ENCODE measurements around the gene TCF7.
"Not testable (repeated sequence)": the region's sequence is repeated elsewhere in the genome, so short reads cannot be mapped to it uniquely, and the experiment has no call there.

TCF7 gene

GRCh38 chr5:134148316-134148715, 33.8 kb downstream of the TCF7 start:
- no peak overlapping the region for H3K27ac ChIP-seq (ENCODE audit: low read depth, low read length)
- no peaks in the 10 kb centered on the region for H3K4me1 ChIP-seq (ENCODE audit: control insufficient read depth, insufficient read depth, low read length)
- H3K4me3 ChIP-seq (ENCODE audit: low read depth, low read length), result no peak overlapping the region
- peaks cover 89% of the 10 kb centered on the region for H3K36me3 ChIP-seq (ENCODE audit: control insufficient read depth, insufficient read depth, low read length)
- H3K27me3 ChIP-seq (ENCODE audit: control insufficient read depth, insufficient read depth, low read length), result no peaks in the 10 kb centered on the region
- H3K9me3 ChIP-seq (ENCODE audit: control insufficient read depth, insufficient read depth, low read depth, low read length), result no peaks in the 10 kb centered on the region
- no peak overlapping the region for H3K9ac ChIP-seq (ENCODE audit: low read length)

- H3K4me1 ChIP-seq (ENCODE audit: control insufficient read depth, insufficient read depth, low read length), result no peaks in the 10 kb centered on the region
- no peaks in the 10 kb centered on the region for H3K27me3 ChIP-seq (ENCODE audit: control insufficient read depth, insufficient read depth, low read length)
- peaks cover 89% of the 10 kb centered on the region for H3K36me3 ChIP-seq (ENCODE audit: control insufficient read depth, insufficient read depth, low read length)
- no peak overlapping the region for H3K9ac ChIP-seq (ENCODE audit: low read length)
- H3K9me3 ChIP-seq (ENCODE audit: control insufficient read depth, insufficient read depth, low read depth, low read length), result no peaks in the 10 kb centered on the region
- no peak overlapping the region for H3K4me3 ChIP-seq (ENCODE audit: low read depth, low read length)
- no peak overlapping the region for H3K27ac ChIP-seq (ENCODE audit: low read depth, low read length)
These were observed 34.6 kb downstream of the TCF7 start for GRCh38 chr5:134148986-134149539.

- Histone ChIP-seq H3K9ac (ENCODE audit: low read length) (no peak overlapping the region), H3K36me3 (ENCODE audit: control insufficient read depth, insufficient read depth, low read length) (peaks cover 88% of the 10 kb centered on the region), H3K9me3 (ENCODE audit: control insufficient read depth, insufficient read depth, low read depth, low read length) (no peaks in the 10 kb centered on the region), H3K27me3 (ENCODE audit: control insufficient read depth, insufficient read depth, low read length) (no peaks in the 10 kb centered on the region), H3K4me3 (ENCODE audit: low read depth, low read length) (no peak overlapping the region), H3K27ac (ENCODE audit: low read depth, low read length) (no peak overlapping the region), H3K4me1 (ENCODE audit: control insufficient read depth, insufficient read depth, low read length) (no peaks in the 10 kb centered on the region)
These were observed 35.3 kb downstream of the TCF7 start for GRCh38 chr5:134149571-134150303.

DNA sequence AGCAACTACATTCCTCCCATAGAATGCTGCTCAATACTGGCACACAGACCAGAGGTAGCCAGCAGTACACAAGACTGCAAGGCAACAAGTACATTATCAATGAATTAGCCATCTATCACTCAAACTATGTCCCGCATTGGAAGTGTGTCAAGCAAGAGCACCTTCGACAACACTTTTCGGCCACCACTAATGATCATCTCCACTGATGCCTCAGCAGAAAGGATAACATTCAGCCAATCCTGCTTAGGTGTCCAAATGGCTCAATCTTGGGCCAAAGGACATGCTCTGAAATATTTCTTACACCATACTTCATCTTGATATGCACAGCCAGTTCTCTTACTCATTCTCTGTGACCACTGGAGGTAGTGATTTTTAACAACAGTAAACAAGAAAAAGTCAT, 37.2 kb downstream of the TCF7 start:
- no peak overlapping the region for H3K4me3 ChIP-seq (ENCODE audit: low read depth, low read length)
- H3K4me1 ChIP-seq (ENCODE audit: control insufficient read depth, insufficient read depth, low read length), result no peaks in the 10 kb centered on the region
- no peak overlapping the region for H3K27ac ChIP-seq (ENCODE audit: low read depth, low read length)
- H3K9me3 ChIP-seq (ENCODE audit: control insufficient read depth, insufficient read depth, low read depth, low read length), result no peaks in the 10 kb centered on the region
- H3K36me3 ChIP-seq (ENCODE audit: control insufficient read depth, insufficient read depth, low read length), result peaks cover 89% of the 10 kb centered on the region
- no peaks in the 10 kb centered on the region for H3K27me3 ChIP-seq (ENCODE audit: control insufficient read depth, insufficient read depth, low read length)
- H3K9ac ChIP-seq (ENCODE audit: low read length), result no peak overlapping the region

DNA sequence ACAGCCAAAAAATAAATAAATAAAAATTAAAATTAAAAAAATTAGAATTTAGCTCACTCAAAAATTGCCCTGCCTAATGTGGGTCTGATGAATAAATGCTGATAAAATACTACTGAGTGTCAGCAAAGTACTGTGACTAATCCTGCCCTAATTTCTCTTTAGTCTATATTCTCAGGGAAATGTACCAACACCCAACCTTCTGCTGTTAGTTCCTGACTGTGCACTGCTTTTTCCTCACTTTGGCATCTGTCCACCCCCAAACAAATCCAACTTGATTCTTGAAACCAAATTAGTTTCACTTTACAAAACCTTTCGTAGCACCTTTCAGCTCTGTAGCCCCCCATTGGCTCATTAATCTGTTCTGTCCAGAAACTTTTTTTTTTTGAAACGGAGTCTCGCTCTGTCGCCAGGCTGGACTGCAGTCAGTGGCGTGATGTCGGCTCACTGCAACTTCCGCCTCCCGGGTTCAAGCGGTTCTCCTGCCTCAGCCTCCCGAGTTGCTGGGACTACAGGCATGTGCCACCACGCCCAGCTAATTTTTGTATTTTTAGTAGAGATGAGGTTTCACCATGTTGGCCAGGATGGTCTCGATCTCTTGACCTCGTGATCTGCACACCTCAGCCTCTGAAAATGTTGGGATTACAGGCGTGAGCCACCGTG, 37.8 kb downstream of the TCF7 start:
- not testable (repeated sequence) for H3K27me3 ChIP-seq (ENCODE audit: control insufficient read depth, insufficient read depth, low read length); H3K4me3 ChIP-seq (ENCODE audit: low read depth, low read length); H3K27ac ChIP-seq (ENCODE audit: low read depth, low read length); H3K4me1 ChIP-seq (ENCODE audit: control insufficient read depth, insufficient read depth, low read length); H3K9me3 ChIP-seq (ENCODE audit: control insufficient read depth, insufficient read depth, low read depth, low read length); H3K9ac ChIP-seq (ENCODE audit: low read length)
- H3K36me3 ChIP-seq (ENCODE audit: control insufficient read depth, insufficient read depth, low read length), result peaks cover 87% of the 10 kb centered on the region

- H3K4me1 ChIP-seq (ENCODE audit: control insufficient read depth, insufficient read depth, low read length), result no peaks in the 10 kb centered on the region
- no peaks in the 10 kb centered on the region for H3K9me3 ChIP-seq (ENCODE audit: control insufficient read depth, insufficient read depth, low read depth, low read length)
- H3K36me3 ChIP-seq (ENCODE audit: control insufficient read depth, insufficient read depth, low read length), result peaks cover 93% of the 10 kb centered on the region
- no peak overlapping the region for H3K27ac ChIP-seq (ENCODE audit: low read depth, low read length)
- no peaks in the 10 kb centered on the region for H3K27me3 ChIP-seq (ENCODE audit: control insufficient read depth, insufficient read depth, low read length)
- H3K9ac ChIP-seq (ENCODE audit: low read length), result no peak overlapping the region
- no peak overlapping the region for H3K4me3 ChIP-seq (ENCODE audit: low read depth, low read length)
These were observed 38.8 kb downstream of the TCF7 start for GRCh38 chr5:134153241-134153640.

GRCh38 chr5:134153657-134154056, 39.2 kb downstream of the TCF7 start:
- H3K4me1 ChIP-seq (ENCODE audit: control insufficient read depth, insufficient read depth, low read length), result no peaks in the 10 kb centered on the region
- no peaks in the 10 kb centered on the region for H3K9me3 ChIP-seq (ENCODE audit: control insufficient read depth, insufficient read depth, low read depth, low read length)
- H3K9ac ChIP-seq (ENCODE audit: low read length), result no peak overlapping the region
- no peak overlapping the region for H3K27ac ChIP-seq (ENCODE audit: low read depth, low read length)
- no peaks in the 10 kb centered on the region for H3K27me3 ChIP-seq (ENCODE audit: control insufficient read depth, insufficient read depth, low read length)
- H3K4me3 ChIP-seq (ENCODE audit: low read depth, low read length), result no peak overlapping the region
- peaks cover 95% of the 10 kb centered on the region for H3K36me3 ChIP-seq (ENCODE audit: control insufficient read depth, insufficient read depth, low read length)

GRCh38 chr5:134161513-134162395, 47.3 kb downstream of the TCF7 start:
- Histone ChIP-seq H3K36me3 (ENCODE audit: control insufficient read depth, insufficient read depth, low read length) (peaks cover 89% of the 10 kb centered on the region), H3K27ac (ENCODE audit: low read depth, low read length) (no peak overlapping the region), H3K27me3 (ENCODE audit: control insufficient read depth, insufficient read depth, low read length) (no peaks in the 10 kb centered on the region)

GRCh38 chr5:134162592-134162991, 48.1 kb downstream of the TCF7 start:
- Histone ChIP-seq H3K9ac (ENCODE audit: low read length) (no peak overlapping the region), H3K36me3 (ENCODE audit: control insufficient read depth, insufficient read depth, low read length) (peaks cover 89% of the 10 kb centered on the region)

More at GRCh38 chr5:134161513-134162395, 47.3 kb downstream of the TCF7 start:
- Histone ChIP-seq H3K4me1 (ENCODE audit: control insufficient read depth, insufficient read depth, low read length) (no peaks in the 10 kb centered on the region), H3K9me3 (ENCODE audit: control insufficient read depth, insufficient read depth, low read depth, low read length) (no peaks in the 10 kb centered on the region; the same call in 1 of the 2 replicates), H3K4me3 (ENCODE audit: low read depth, low read length) (no peak overlapping the region), H3K9ac (ENCODE audit: low read length) (no peak overlapping the region)

DNA sequence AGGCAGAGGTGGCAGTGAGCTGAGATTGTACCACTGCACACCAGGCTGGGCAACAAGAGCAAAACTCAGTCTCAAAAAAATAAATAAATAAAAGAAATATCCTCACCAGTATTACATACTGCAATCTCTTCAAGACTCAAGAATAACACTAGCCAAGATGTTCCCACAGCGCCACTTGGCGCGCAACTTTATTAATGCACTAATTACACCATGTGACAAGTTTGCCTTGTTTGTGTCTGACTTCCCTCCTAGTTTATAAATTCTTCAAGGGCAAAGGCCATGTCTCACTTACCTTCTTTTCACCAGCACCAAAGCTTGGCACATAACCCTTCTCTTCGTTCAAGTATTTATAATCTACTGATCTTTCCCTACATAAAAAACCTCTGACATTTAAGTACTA, 57.5 kb downstream of the TCF7 start:
- Histone ChIP-seq H3K4me1 (ENCODE audit: control insufficient read depth, insufficient read depth, low read length) (0 out of 2 replicates have a peak, but pooled peaks cover 2% of the 10 kb centered on the region), H3K9ac (ENCODE audit: low read length) (no peak overlapping the region), H3K36me3 (ENCODE audit: control insufficient read depth, insufficient read depth, low read length) (peaks cover 60% of the 10 kb centered on the region), H3K27me3 (ENCODE audit: control insufficient read depth, insufficient read depth, low read length) (no peaks in the 10 kb centered on the region), H3K9me3 (ENCODE audit: control insufficient read depth, insufficient read depth, low read depth, low read length) (no peaks in the 10 kb centered on the region), H3K4me3 (ENCODE audit: low read depth, low read length) (no peak overlapping the region), H3K27ac (ENCODE audit: low read depth, low read length) (no peak overlapping the region)

More at GRCh38 chr5:134162592-134162991, 48.1 kb downstream of the TCF7 start:
- no peak overlapping the region for H3K4me3 ChIP-seq (ENCODE audit: low read depth, low read length)
- no peaks in the 10 kb centered on the region for H3K27me3 ChIP-seq (ENCODE audit: control insufficient read depth, insufficient read depth, low read length)
- no peaks in the 10 kb centered on the region for H3K4me1 ChIP-seq (ENCODE audit: control insufficient read depth, insufficient read depth, low read length)
- no peak overlapping the region for H3K27ac ChIP-seq (ENCODE audit: low read depth, low read length)
- no peaks in the 10 kb centered on the region; the same call in 1 of the 2 replicates for H3K9me3 ChIP-seq (ENCODE audit: control insufficient read depth, insufficient read depth, low read depth, low read length)
